ENCODE measurements around the gene TBC1D19.

DNA sequence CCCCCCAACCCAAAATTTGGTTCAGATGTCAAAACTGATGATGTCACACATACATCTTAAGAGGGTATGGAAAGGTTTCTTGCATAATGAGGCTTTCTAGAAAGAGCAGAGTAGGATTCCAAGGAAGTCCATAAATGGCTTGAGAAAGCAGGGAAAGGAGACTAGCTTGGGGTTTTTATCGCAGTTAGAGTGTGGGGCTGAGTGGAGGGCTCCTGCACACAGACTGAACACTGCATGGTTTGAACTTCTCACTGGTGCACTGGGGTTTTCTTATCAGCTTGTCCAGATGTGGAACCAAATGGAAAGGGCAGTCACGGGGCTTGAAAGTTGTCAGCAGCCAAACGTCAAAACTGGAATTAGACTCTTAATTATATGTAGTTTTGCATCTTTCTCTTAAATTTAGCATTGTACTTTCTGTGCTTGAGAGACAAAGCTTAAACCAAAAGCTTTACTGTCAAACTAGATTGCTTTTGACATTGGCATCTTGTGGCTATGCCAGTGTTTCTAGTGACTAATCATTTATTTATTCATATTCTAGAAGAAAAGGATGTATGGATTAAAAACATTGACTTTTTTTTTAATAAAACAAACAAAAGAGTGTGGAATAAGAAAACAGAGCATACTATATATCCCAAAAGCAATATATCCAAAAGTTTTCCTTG lies 198.4 kb downstream of the TBC1D19 start:
- no peak for TF ChIP-seq POLR2A (IDR thresholded peaks at IDR 0.05)
- TF ChIP-seq, protein P1, sequence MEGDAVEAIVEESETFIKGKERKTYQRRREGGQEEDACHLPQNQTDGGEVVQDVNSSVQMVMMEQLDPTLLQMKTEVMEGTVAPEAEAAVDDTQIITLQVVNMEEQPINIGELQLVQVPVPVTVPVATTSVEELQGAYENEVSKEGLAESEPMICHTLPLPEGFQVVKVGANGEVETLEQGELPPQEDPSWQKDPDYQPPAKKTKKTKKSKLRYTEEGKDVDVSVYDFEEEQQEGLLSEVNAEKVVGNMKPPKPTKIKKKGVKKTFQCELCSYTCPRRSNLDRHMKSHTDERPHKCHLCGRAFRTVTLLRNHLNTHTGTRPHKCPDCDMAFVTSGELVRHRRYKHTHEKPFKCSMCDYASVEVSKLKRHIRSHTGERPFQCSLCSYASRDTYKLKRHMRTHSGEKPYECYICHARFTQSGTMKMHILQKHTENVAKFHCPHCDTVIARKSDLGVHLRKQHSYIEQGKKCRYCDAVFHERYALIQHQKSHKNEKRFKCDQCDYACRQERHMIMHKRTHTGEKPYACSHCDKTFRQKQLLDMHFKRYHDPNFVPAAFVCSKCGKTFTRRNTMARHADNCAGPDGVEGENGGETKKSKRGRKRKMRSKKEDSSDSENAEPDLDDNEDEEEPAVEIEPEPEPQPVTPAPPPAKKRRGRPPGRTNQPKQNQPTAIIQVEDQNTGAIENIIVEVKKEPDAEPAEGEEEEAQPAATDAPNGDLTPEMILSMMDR (IDR thresholded peaks at IDR 0.05 in 4 of 5, conservative IDR thresholded peaks at IDR 0.05 in 1 of 5) = no peak
